Measurements from ENCODE around the gene FBN3. TPM values are rescaled to one million over a fixed set of nuclear protein-coding genes. Genes with fewer than 3 reads are reported as not detected.

Gene FBN3
- polyA plus RNA-seq, 1 of the 3 experiments (the other 2 are of a cell fraction) = not detected

DNA sequence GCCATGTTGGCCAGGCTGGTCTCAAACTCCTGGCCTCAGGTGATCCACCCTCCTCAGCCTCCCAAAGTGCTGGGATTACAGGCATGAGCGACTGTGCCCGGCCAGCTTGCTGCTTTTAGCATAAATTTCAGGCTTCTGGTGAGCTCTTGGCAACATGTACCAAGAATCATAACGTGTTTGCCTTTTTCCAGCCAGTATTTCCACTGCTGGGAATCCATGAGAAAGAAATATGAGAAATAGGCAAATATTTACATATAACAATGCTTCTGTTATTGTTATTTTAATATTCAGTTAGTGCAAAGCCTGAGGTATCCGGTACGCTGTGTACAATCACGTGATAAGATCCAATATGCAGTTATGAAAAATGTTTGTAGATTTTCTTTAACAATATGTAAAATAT lies 30.6 kb upstream of the FBN3 start:
- no peaks in the 10 kb centered on the region; the same call in 1 of the 2 replicates for H3K27me3 ChIP-seq (ENCODE audit: insufficient read depth)
- no peak overlapping the region for H3K9ac ChIP-seq
- H3K79me2 ChIP-seq (ENCODE audit: insufficient read depth) = no peaks in the 10 kb centered on the region
- 61% methylated on average over 6 of the region's 6 CpGs for WGBS (ENCODE audit: low lambda C conversion rate)
- no peaks in the 10 kb centered on the region for H4K20me1 ChIP-seq (ENCODE audit: insufficient read depth)
- no peaks in the 10 kb centered on the region for H3K9me3 ChIP-seq
- no peaks in the 10 kb centered on the region for H3F3A ChIP-seq (replicated peaks; ENCODE audit: insufficient read depth)
- no peaks in the 10 kb centered on the region for H3K9me2 ChIP-seq
- H3K27ac ChIP-seq (ENCODE audit: low read depth in 2 of 2, low read length in 1 of 2) = no peak overlapping the region
- no peak overlapping the region for H3K4me3 ChIP-seq (ENCODE audit: low read depth in 2 of 2, low read length in 1 of 2)
- DNase-seq = no peak
- no peaks in the 10 kb centered on the region for H3K4me1 ChIP-seq (ENCODE audit: control insufficient read depth in 1 of 2, insufficient read depth in 2 of 2, low read depth in 1 of 2, low read length in 1 of 2)
- H3K4me2 ChIP-seq = no peak overlapping the region
- TF ChIP-seq FOSL2 (IDR thresholded peaks at IDR 0.05; ENCODE audit: borderline replicate concordance, low read depth) = no peak
- no peak for TF ChIP-seq GABPA (IDR thresholded peaks at IDR 0.05; ENCODE audit: low read depth)
- TF ChIP-seq, protein P1, sequence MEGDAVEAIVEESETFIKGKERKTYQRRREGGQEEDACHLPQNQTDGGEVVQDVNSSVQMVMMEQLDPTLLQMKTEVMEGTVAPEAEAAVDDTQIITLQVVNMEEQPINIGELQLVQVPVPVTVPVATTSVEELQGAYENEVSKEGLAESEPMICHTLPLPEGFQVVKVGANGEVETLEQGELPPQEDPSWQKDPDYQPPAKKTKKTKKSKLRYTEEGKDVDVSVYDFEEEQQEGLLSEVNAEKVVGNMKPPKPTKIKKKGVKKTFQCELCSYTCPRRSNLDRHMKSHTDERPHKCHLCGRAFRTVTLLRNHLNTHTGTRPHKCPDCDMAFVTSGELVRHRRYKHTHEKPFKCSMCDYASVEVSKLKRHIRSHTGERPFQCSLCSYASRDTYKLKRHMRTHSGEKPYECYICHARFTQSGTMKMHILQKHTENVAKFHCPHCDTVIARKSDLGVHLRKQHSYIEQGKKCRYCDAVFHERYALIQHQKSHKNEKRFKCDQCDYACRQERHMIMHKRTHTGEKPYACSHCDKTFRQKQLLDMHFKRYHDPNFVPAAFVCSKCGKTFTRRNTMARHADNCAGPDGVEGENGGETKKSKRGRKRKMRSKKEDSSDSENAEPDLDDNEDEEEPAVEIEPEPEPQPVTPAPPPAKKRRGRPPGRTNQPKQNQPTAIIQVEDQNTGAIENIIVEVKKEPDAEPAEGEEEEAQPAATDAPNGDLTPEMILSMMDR (IDR thresholded peaks at IDR 0.05) = no peak
- no peak for TF ChIP-seq SMC3 (IDR thresholded peaks at IDR 0.05; ENCODE audit: low read depth, low read length)
- TF ChIP-seq RCOR1 (IDR thresholded peaks at IDR 0.05; ENCODE audit: low read length) = no peak
- TF ChIP-seq, protein P2, sequence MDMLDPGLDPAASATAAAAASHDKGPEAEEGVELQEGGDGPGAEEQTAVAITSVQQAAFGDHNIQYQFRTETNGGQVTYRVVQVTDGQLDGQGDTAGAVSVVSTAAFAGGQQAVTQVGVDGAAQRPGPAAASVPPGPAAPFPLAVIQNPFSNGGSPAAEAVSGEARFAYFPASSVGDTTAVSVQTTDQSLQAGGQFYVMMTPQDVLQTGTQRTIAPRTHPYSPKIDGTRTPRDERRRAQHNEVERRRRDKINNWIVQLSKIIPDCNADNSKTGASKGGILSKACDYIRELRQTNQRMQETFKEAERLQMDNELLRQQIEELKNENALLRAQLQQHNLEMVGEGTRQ (IDR thresholded peaks at IDR 0.05; ENCODE audit: borderline replicate concordance, low read depth, low read length) = no peak
- TF ChIP-seq, protein P3, sequence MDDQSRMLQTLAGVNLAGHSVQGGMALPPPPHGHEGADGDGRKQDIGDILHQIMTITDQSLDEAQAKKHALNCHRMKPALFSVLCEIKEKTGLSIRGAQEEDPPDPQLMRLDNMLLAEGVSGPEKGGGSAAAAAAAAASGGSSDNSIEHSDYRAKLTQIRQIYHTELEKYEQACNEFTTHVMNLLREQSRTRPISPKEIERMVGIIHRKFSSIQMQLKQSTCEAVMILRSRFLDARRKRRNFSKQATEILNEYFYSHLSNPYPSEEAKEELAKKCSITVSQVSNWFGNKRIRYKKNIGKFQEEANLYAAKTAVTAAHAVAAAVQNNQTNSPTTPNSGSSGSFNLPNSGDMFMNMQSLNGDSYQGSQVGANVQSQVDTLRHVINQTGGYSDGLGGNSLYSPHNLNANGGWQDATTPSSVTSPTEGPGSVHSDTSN (IDR thresholded peaks at IDR 0.05) = no peak
- no peak for TF ChIP-seq TAF1 (IDR thresholded peaks at IDR 0.05; ENCODE audit: borderline replicate concordance, low read depth, low read length)
- no peak for TF ChIP-seq NRF1 (IDR thresholded peaks at IDR 0.05; ENCODE audit: low read depth, low read length)
- no peak for TF ChIP-seq EP300 (IDR thresholded peaks at IDR 0.05; ENCODE audit: borderline replicate concordance in 1 of 2, low read depth in 1 of 2, low read length in 1 of 2)
- no peak for TF ChIP-seq JUND (IDR thresholded peaks at IDR 0.05)
- no peak for TF ChIP-seq ELF1 (IDR thresholded peaks at IDR 0.05)
- no peak for TF ChIP-seq RFX5 (IDR thresholded peaks at IDR 0.05; ENCODE audit: low read length)
- TF ChIP-seq TCF12 (IDR thresholded peaks at IDR 0.05) = no peak
- TF ChIP-seq RXRA (IDR thresholded peaks at IDR 0.05; ENCODE audit: borderline replicate concordance, low read depth) = no peak
- TF ChIP-seq FOXJ3 (CRISPR knock-in tag; IDR thresholded peaks at IDR 0.05) = no peak
- CTCF ChIA-PET = interaction anchor here (0.9 to 2.0 kb wide), 3 partner anchors 22 to 178 kb away, joined by 3 to 7 read pairs (median 3); no protein-coding TSS in a partner anchor
- H3K36me3 ChIP-seq (replicated peaks in 1 of 2; ENCODE audit: control insufficient read depth in 1 of 2, insufficient read depth in 2 of 2, low read length in 1 of 2) = no peaks in the 10 kb centered on the region
- H2AFZ ChIP-seq (ENCODE audit: low read depth) = no peak overlapping the region
- POLR2A ChIA-PET = no interaction called here
